HCT116 (cell line): Measurements from ENCODE around the gene CRB1.

Experiments
- EZH2 ChIP-seq: fragments of 200-600 bp; sonication (generic); IDR thresholded peaks from 2 replicates; pipeline ENCODE4 v1.6.1; 2017; ENCODE audit warnings: antibody characterized with exemption, mixed run types
- POLR2A ChIP-seq: IDR thresholded peaks from 2 replicates; pipeline ENCODE4 v1.7.0; 2011; ENCODE audit warnings: borderline replicate concordance; ENCODE audit not compliant: insufficient read depth, insufficient read length; ENCODE audit errors: extremely low read depth
- REST ChIP-seq: IDR thresholded peaks from 2 replicates; pipeline ENCODE4 v1.6.1; 2012; ENCODE audit warnings: low read depth
- SP1 ChIP-seq: IDR thresholded peaks from 2 replicates; pipeline ENCODE4 v1.6.1; 2012; ENCODE audit warnings: low read depth
- ZNF274 ChIP-seq: fragments of 200-500 bp; sonication (Bioruptor generic); IDR thresholded peaks from 2 replicates; pipeline ENCODE4 v1.6.1; 2014; ENCODE audit warnings: mild to moderate bottlenecking, low read depth, low read length, inconsistent platforms

DNA sequence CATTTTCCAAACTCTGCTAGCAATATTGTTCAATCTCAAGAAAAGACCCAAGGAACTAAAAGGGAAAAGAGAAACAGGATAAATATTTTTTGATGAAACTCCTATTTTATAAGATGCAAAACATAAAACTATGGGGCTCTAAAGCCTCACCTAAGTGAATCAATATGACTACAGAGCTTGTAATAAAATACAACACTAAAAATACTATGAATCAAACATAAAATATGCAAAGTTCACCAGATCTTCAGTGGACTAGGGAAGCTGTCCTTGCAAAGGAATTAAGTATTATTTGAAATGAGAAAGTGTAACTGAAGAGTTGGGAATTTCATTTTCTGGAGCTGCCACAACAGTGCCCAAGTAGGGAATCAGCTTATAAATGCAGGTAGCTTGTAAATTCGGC lies 124.5 kb downstream of the CRB1 start:
- TF ChIP-seq REST: no peak
- TF ChIP-seq EZH2: no peak
- no peak for TF ChIP-seq ZNF274
- TF ChIP-seq POLR2A: no peak
- no peak for TF ChIP-seq SP1
